ENCODE measurements around the gene CTNS. TPM values are rescaled to one million over a fixed set of nuclear protein-coding genes. Genes with fewer than 3 reads are reported as not detected.

The CTNS gene
- total RNA-seq, 1 donor from 2014 or later = 9.4 TPM

GRCh38 chr17:3645310-3645709 lies 8.8 kb downstream of the CTNS start:
- H3K27ac ChIP-seq = no peak overlapping the region
- DNase-seq (ENCODE audit: low spot score) = no peak
- no peaks in the 10 kb centered on the region for H3K36me3 ChIP-seq
- no peaks in the 10 kb centered on the region for H3F3A ChIP-seq (ENCODE audit: low read depth)
- Mint-ChIP-seq H3K4me1 (peaks cover 20% of the 10 kb centered on the region), H3K4me3 (no peak overlapping the region), H3K27ac (no peak overlapping the region), H3K27me3 (ENCODE audit: insufficient read depth, low read depth) (no peaks in the 10 kb centered on the region), H3K9me3 (no peaks in the 10 kb centered on the region), H3K36me3 (peaks cover 6% of the 10 kb centered on the region)
- no peaks in the 10 kb centered on the region for H3K9me3 ChIP-seq (ENCODE audit: low read depth)
- H3K79me2 ChIP-seq (ENCODE audit: low read depth) = no peaks in the 10 kb centered on the region
- no peak overlapping the region for H3K4me2 ChIP-seq
- H3K4me3 ChIP-seq = no peak overlapping the region
- no peak overlapping the region for H2AFZ ChIP-seq (replicated peaks)
- no peak overlapping the region for H3K9ac ChIP-seq
- H3K27me3 ChIP-seq = no peaks in the 10 kb centered on the region
- TF ChIP-seq EZH2 (IDR thresholded peaks at IDR 0.05) = no peak
- TF ChIP-seq EZH2phosphoT487 (IDR thresholded peaks at IDR 0.05) = no peak
- TF ChIP-seq CTCF (IDR thresholded peaks at IDR 0.05) = no peak
- peaks cover under 1% of the 10 kb centered on the region for H3K4me1 ChIP-seq
- no peaks in the 10 kb centered on the region for H4K20me1 ChIP-seq (ENCODE audit: low read depth)

DNA sequence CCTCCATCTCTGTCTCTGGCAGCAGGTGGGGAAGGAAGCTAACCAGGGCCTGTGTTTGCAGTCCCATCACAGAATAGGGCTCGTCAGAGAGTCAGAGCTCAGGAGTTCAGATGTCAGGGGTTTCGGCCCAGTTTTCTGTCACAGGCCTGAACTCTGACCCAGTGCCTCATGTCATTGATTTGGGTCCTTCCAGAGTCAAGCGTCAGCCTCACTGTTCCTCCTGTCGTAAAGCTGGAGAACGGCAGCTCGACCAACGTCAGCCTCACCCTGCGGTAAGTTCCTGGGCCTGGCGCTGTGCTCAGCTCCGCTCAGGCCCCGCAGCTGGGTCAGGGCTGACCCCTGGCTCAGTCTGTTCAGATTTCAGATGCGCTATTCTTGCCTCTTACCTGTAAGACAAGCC lies 10.7 kb downstream of the CTNS start:
- Mint-ChIP-seq H3K9me3 (no peaks in the 10 kb centered on the region), H3K36me3 (peaks cover 6% of the 10 kb centered on the region), H3K4me3 (no peak overlapping the region), H3K27ac (no peak overlapping the region), H3K27me3 (ENCODE audit: insufficient read depth, low read depth) (no peaks in the 10 kb centered on the region), H3K4me1 (peaks cover 17% of the 10 kb centered on the region)
- Histone ChIP-seq H3K4me3 (no peak overlapping the region), H2AFZ (replicated peaks) (no peak overlapping the region), H3K4me2 (no peak overlapping the region), H3K9me3 (ENCODE audit: low read depth) (no peaks in the 10 kb centered on the region), H4K20me1 (ENCODE audit: low read depth) (no peaks in the 10 kb centered on the region), H3K4me1 (no peaks in the 10 kb centered on the region), H3K27ac (no peak overlapping the region), H3K79me2 (ENCODE audit: low read depth) (no peaks in the 10 kb centered on the region), H3K9ac (no peak overlapping the region), H3F3A (ENCODE audit: low read depth) (no peaks in the 10 kb centered on the region), H3K27me3 (no peaks in the 10 kb centered on the region), H3K36me3 (no peaks in the 10 kb centered on the region)
- TF ChIP-seq EZH2 (IDR thresholded peaks at IDR 0.05) = no peak
- TF ChIP-seq EZH2phosphoT487 (IDR thresholded peaks at IDR 0.05) = no peak
- TF ChIP-seq CTCF (IDR thresholded peaks at IDR 0.05) = no peak
- DNase-seq (ENCODE audit: low spot score) = no peak

DNA sequence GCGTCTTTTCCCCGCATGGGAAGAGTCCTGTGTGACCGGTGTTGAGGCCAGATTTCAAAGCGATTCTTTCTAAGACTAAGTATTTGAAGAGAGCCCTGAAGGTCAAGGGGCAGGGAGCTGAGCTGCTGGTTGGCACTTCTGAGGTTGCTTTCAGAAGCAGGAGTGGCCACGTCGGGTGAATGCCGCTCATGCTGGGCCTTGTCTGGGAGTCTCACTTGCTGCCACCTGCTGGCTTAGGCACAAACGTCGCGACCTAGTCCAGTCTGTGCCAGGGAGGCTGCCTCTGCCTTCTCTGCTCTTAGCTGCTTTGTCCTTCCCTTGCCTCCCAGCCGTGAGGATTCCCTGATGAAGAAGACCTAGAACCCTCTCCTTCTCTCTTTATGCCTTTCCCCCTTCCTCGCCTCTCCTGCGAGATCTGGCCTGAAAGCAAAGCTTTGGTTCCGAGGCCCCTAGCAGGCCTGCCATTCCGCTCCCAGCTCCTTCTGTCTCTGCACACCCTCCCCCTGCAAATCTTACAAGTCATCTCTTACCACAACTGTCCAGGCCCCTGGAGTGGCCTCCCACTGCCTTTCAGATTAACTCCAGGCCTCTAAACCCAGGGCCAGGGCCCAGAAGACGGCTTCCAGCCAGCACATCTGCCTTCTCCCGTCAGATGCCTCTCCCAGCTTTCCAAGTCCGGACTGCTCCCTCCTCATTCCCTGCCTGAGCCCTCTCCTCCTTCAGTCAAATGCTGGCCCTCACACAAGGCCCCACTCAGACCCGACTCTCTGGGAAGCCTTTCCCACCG lies 11.4 kb downstream of the CTNS start:
- Histone ChIP-seq H3K4me1 (no peaks in the 10 kb centered on the region), H3F3A (ENCODE audit: low read depth) (no peaks in the 10 kb centered on the region), H3K9ac (no peak overlapping the region), H3K4me2 (no peak overlapping the region), H3K27me3 (no peaks in the 10 kb centered on the region), H3K4me3 (no peak overlapping the region), H3K79me2 (ENCODE audit: low read depth) (no peaks in the 10 kb centered on the region), H4K20me1 (ENCODE audit: low read depth) (no peaks in the 10 kb centered on the region), H2AFZ (replicated peaks) (no peak overlapping the region), H3K9me3 (ENCODE audit: low read depth) (no peaks in the 10 kb centered on the region), H3K27ac (no peak overlapping the region), H3K36me3 (no peaks in the 10 kb centered on the region)
- peak; percentile 76 for DNase-seq (ENCODE audit: low spot score)
- peak; percentile 60 for TF ChIP-seq CTCF (IDR thresholded peaks at IDR 0.05)
- TF ChIP-seq EZH2 (IDR thresholded peaks at IDR 0.05) = no peak
- Mint-ChIP-seq H3K9me3 (no peaks in the 10 kb centered on the region), H3K27me3 (ENCODE audit: insufficient read depth, low read depth) (peaks cover 3% of the 10 kb centered on the region), H3K4me3 (no peak overlapping the region), H3K27ac (peak overlapping the region; percentile 86), H3K4me1 (peaks cover 17% of the 10 kb centered on the region), H3K36me3 (peaks cover 6% of the 10 kb centered on the region)
